DMS153 treated with DMSO at 0.1 percent for 48 hours (cell line): Measurements from ENCODE around the gene HMGA1.
A peak's percentile ranks its signal among the peaks of the same experiment; 100 is the strongest.

Experiments used
- DNase-seq: peaks from one replicate; lab custom pipeline; 2025; ENCODE audit not compliant: unreplicated experiment; lab: John Stamatoyannopoulos, UW

HMGA1 gene

GRCh38 chr6:34223956-34224940 is 12.4 kb upstream of the HMGA1 start:
- peak; percentile 61 for DNase-seq

- DNase-seq, result no peak
Measured at GRCh38 chr6:34225551-34225950, 11.1 kb upstream of the HMGA1 start.

GRCh38 chr6:34226066-34226465 is 10.6 kb upstream of the HMGA1 start:
- DNase-seq, result no peak

GRCh38 chr6:34226731-34227586 is 9.7 kb upstream of the HMGA1 start:
- no peak for DNase-seq

- DNase-seq, result no peak
Measured at GRCh38 chr6:34227761-34228421, 8.8 kb upstream of the HMGA1 start.

- no peak for DNase-seq
Measured at GRCh38 chr6:34229877-34230276, 6.8 kb upstream of the HMGA1 start.

GRCh38 chr6:34230653-34231371 is 5.9 kb upstream of the HMGA1 start:
- DNase-seq, result no peak

GRCh38 chr6:34231566-34232336 is 4.9 kb upstream of the HMGA1 start:
- no peak for DNase-seq

- DNase-seq, result no peak
Measured at GRCh38 chr6:34232901-34233300, 3.8 kb upstream of the HMGA1 start.

GRCh38 chr6:34233867-34234266 is 2.8 kb upstream of the HMGA1 start:
- DNase-seq, result no peak

GRCh38 chr6:34234667-34235306 is 1.9 kb upstream of the HMGA1 start:
- DNase-seq, result no peak

- no peak for DNase-seq
Measured at GRCh38 chr6:34235307-34236130, 1.2 kb upstream of the HMGA1 start.

GRCh38 chr6:34236131-34236442 is 586 bp upstream of the HMGA1 start:
- DNase-seq, result no peak

GRCh38 chr6:34237316-34237721 is 646 bp downstream of the HMGA1 start:
- DNase-seq, result no peak

GRCh38 chr6:34237722-34238584 is 1.3 kb downstream of the HMGA1 start:
- no peak for DNase-seq

GRCh38 chr6:34238585-34239499 is 2.2 kb downstream of the HMGA1 start:
- DNase-seq, result no peak

GRCh38 chr6:34239500-34239825 is 2.8 kb downstream of the HMGA1 start:
- no peak for DNase-seq
